ENCODE results near the gene GLCE. TPM values are rescaled to one million over a fixed set of nuclear protein-coding genes. Genes with fewer than 3 reads are reported as not detected.

Gene GLCE
- total RNA-seq, 1 experiment from 2014 or later: 22.8 TPM

DNA sequence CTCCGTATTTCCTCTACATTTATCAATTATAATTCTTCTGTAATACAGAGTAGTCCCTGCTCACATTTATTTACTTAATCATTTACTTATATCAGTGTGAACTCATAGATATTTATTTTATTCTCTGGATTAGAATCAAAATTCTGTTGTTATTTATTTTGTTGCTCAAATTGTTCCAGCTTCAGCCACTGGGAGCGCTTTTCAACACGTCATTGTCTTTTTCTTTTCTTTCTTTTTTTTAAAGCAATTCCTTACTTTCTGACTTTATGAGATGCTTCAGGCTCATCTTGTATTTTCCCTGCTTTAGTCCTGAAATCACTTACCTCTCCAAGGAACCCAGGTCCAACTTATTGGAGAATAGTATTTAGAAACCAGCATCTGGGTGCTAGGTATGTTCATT is 53.4 kb downstream of the GLCE start:
- no peak for DNase-seq (ENCODE audit: low read depth, low spot score)
- TF ChIP-seq SIN3A (IDR thresholded peaks at IDR 0.05; ENCODE audit: borderline replicate concordance, insufficient read depth, low read depth, low read length): no peak
- peak; percentile 33; the same call in 1 of the 2 replicates for TF ChIP-seq CTCF (IDR thresholded peaks at IDR 0.05)
- Histone ChIP-seq H3K27ac (ENCODE audit: low read length) (no peak overlapping the region), H3K4me1 (ENCODE audit: control insufficient read depth, insufficient read depth, low read length) (peaks cover 2% of the 10 kb centered on the region; the same call in 1 of the 2 replicates), H3K27me3 (ENCODE audit: control insufficient read depth, insufficient read depth, low read length) (no peaks in the 10 kb centered on the region), H3K9me3 (ENCODE audit: control insufficient read depth, insufficient read depth, low read depth, low read length) (no peaks in the 10 kb centered on the region), H3K4me3 (ENCODE audit: low read depth in 2 of 2, low read length in 2 of 2) (no peak overlapping the region), H3K36me3 (ENCODE audit: control insufficient read depth, insufficient read depth, low read length) (no peaks in the 10 kb centered on the region)
- in situ Hi-C loops (cut with HindIII; ENCODE audit: low pct_unique_long_range_greater_than_20kb, low sequenced_read_pairs): no loop called here
- no peak for ATAC-seq
- POLR2A ChIA-PET: no interaction called here
- intact Hi-C loops (cut with micrococcal nuclease; ENCODE audit: unreplicated experiment): no loop called here
- BruUV-seq (replicated peaks): no TSS peak
- CTCF ChIA-PET: no interaction called here

DNA sequence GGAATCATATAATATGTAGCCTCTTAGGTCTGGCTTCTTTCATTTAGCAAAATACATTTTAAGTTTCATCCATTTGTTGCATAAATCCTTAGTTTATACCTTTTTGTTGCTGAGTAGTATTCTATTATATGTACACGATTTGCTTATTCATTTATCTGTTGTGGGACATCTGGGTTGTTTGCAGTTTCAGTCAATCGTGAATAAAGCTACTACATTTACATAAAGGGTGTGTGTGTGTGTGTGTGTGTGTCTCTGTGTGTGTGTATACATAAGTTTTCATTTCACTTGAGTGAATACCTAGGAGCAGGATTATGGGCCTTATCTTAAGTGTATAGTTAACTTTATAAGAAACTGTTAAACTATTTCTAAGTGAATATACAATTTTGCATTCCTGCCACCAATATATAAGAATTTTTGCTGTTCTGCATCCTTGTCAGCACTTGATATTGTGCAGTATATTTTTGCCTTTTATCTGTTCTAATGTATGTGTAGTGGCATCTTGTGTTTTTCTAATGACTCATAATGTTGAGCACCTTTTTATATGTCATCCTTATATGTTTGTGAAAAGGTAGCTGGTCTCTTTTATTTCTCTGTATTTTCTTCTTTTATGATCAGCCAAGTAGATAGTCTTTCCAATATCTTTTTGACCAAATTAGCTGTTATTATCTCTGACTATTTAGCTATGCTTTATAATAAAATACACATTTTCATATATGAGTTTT is 55.0 kb downstream of the GLCE start:
- H3K36me3 ChIP-seq (ENCODE audit: control insufficient read depth, insufficient read depth, low read length): no peaks in the 10 kb centered on the region
- H3K4me3 ChIP-seq (ENCODE audit: low read depth in 2 of 2, low read length in 2 of 2): no peak overlapping the region
- POLR2A ChIA-PET: interaction anchor here (0.6 kb wide), 1 partner anchor 117 kb away, joined by 7 read pairs; no protein-coding TSS in a partner anchor
- TF ChIP-seq POLR2AphosphoS5 (IDR thresholded peaks at IDR 0.05; ENCODE audit: low read depth, low read length) (no peak), CTCF (IDR thresholded peaks at IDR 0.05) (no peak), TCF7L2 (IDR thresholded peaks at IDR 0.05; ENCODE audit: low read depth, low read length) (no peak), SIN3A (IDR thresholded peaks at IDR 0.05; ENCODE audit: borderline replicate concordance, insufficient read depth, low read depth, low read length) (no peak), REST (IDR thresholded peaks at IDR 0.05; ENCODE audit: insufficient read depth in 1 of 2, low read depth in 2 of 2, low read length in 1 of 2) (no peak)
- CTCF ChIA-PET: no interaction called here
- H3K27ac ChIP-seq (ENCODE audit: low read length): no peak overlapping the region
- intact Hi-C loops (cut with micrococcal nuclease; ENCODE audit: unreplicated experiment): no loop called here
- H3K9me3 ChIP-seq (ENCODE audit: control insufficient read depth, insufficient read depth, low read depth, low read length): no peaks in the 10 kb centered on the region
- no peaks in the 10 kb centered on the region for H3K27me3 ChIP-seq (ENCODE audit: control insufficient read depth, insufficient read depth, low read length)
- no peak for ATAC-seq
- no peak for DNase-seq (ENCODE audit: low read depth, low spot score)
- no TSS peak for BruUV-seq (replicated peaks)
- H3K4me1 ChIP-seq (ENCODE audit: control insufficient read depth, insufficient read depth, low read length): no peaks in the 10 kb centered on the region
- in situ Hi-C loops (cut with HindIII; ENCODE audit: low pct_unique_long_range_greater_than_20kb, low sequenced_read_pairs): no loop called here
